GM23338 (cell line): ENCODE data around the gene RPS2. TPM values are rescaled to one million over a fixed set of nuclear protein-coding genes. Genes with fewer than 3 reads are reported as not detected.

Source experiments
- ATAC-seq: fragments of 200-7000 bp; cut with Tn5 transposase; 3 replicates; pipeline ENCODE4 v1.9.1; 2020
- DNase-seq: peaks from one replicate; pipeline ENCODE4 v3.0.0-alpha.2; 2015; ENCODE audit warnings: low spot score
- H2AFZ ChIP-seq: fragments of 200-600 bp; sonication (generic); 2 replicates; pipeline ENCODE4 v1.8.0; 2016; ENCODE audit warnings: antibody characterized with exemption, mild to moderate bottlenecking, moderate library complexity
- H3F3A ChIP-seq: fragments of 200-600 bp; sonication (generic); replicated peaks from 2 replicates; pipeline ENCODE4 v1.8.0; 2017; ENCODE audit warnings: antibody characterized with exemption, mixed run types, low read depth
- H3K27ac ChIP-seq: fragments of 200-600 bp; sonication (generic); 2 replicates; pipeline ENCODE4 v1.6.1; 2016; ENCODE audit warnings: low read depth
- H3K27me3 ChIP-seq: fragments of 200-600 bp; sonication (generic); 2 replicates; pipeline ENCODE4 v1.8.0; 2016; ENCODE audit warnings: mild to moderate bottlenecking, mixed run types, moderate library complexity; ENCODE audit not compliant: insufficient read depth
- H3K36me3 ChIP-seq: fragments of 200-600 bp; sonication (generic); 2 replicates; pipeline ENCODE4 v1.8.0; 2016; ENCODE audit warnings: mild to moderate bottlenecking; ENCODE audit not compliant: insufficient read depth
- H3K4me1 ChIP-seq: fragments of 200-600 bp; sonication (generic); 2 replicates; pipeline ENCODE4 v1.8.0; 2016; ENCODE audit warnings: mild to moderate bottlenecking, moderate library complexity; ENCODE audit not compliant: insufficient read depth
- H3K4me2 ChIP-seq: fragments of 200-600 bp; sonication (generic); 2 replicates; pipeline ENCODE4 v1.7.1; 2017; ENCODE audit warnings: mixed run types
- H3K4me3 ChIP-seq: fragments of 200-600 bp; sonication (generic); 2 replicates; pipeline ENCODE4 v1.6.1; 2016; ENCODE audit warnings: mixed run types
- H3K79me2 ChIP-seq: fragments of 200-600 bp; sonication (generic); replicated peaks from 2 replicates; pipeline ENCODE4 v1.8.0; 2017; ENCODE audit warnings: mild to moderate bottlenecking; ENCODE audit not compliant: insufficient read depth
- H3K9me2 ChIP-seq: fragments of 200-600 bp; sonication (generic); 2 replicates; pipeline ENCODE4 v1.8.0; 2017; ENCODE audit not compliant: insufficient read depth
- H4K20me1 ChIP-seq: fragments of 200-600 bp; sonication (generic); replicated peaks from 2 replicates; pipeline ENCODE4 v1.8.0; 2017; ENCODE audit warnings: mild to moderate bottlenecking; ENCODE audit not compliant: insufficient read depth
- H3K27ac Mint-ChIP-seq: 2 replicates; pipeline ENCODE4 v1.8.0; 2020; ENCODE audit warnings: inconsistent platforms, mild to moderate bottlenecking, moderate library complexity, mixed read lengths
- H3K27me3 Mint-ChIP-seq: 3 replicates; pipeline ENCODE4 v1.8.0; 2022; ENCODE audit warnings: low read depth, mild to moderate bottlenecking, moderate library complexity, mixed read lengths, inconsistent platforms; ENCODE audit not compliant: insufficient read depth, poor library complexity
- H3K36me3 Mint-ChIP-seq: 3 replicates; pipeline ENCODE4 v1.8.0; 2021; ENCODE audit warnings: low read depth, mild to moderate bottlenecking, inconsistent platforms, moderate library complexity, mixed read lengths
- H3K4me1 Mint-ChIP-seq: 3 replicates; pipeline ENCODE4 v1.8.0; 2020; ENCODE audit warnings: mild to moderate bottlenecking, inconsistent platforms, mixed read lengths
- H3K4me3 Mint-ChIP-seq: 3 replicates; pipeline ENCODE4 v1.8.0; 2021; ENCODE audit warnings: moderate library complexity, mild to moderate bottlenecking, inconsistent platforms, mixed read lengths
- H3K9me3 Mint-ChIP-seq: 3 replicates; pipeline ENCODE4 v1.8.0; 2020; ENCODE audit warnings: moderate library complexity, mild to moderate bottlenecking, inconsistent platforms, mixed read lengths
- CREB1 ChIP-seq: fragments of 250-450 bp; sonication (Bioruptor Pico); IDR thresholded peaks from 2 replicates; pipeline ENCODE4 v1.5.0; 2020; ENCODE audit warnings: low read depth, mild to moderate bottlenecking, moderate library complexity
- CTCF ChIP-seq, 2 experiments: fragments of 200-600 bp in 1 of 2; sonication (generic) in 1 of 2; conservative IDR thresholded peaks; 2 replicates each; pipeline versions ENCODE4 v1.5.1 to v1.6.1; 2016 to 2017; ENCODE audit warnings: antibody characterized with exemption in 2 of 2, low read depth in 2 of 2, mild to moderate bottlenecking in 2 of 2, moderate library complexity in 1 of 2
- ETS1 ChIP-seq: IDR thresholded peaks from 2 replicates; pipeline ENCODE4 v1.6.1; 2016; ENCODE audit warnings: antibody characterized with exemption
- EZH2 ChIP-seq: fragments of 200-600 bp; sonication (generic); IDR thresholded peaks from one replicate; pipeline ENCODE4 v1.8.0; 2017; ENCODE audit warnings: antibody characterized with exemption, mild to moderate bottlenecking, low read depth; ENCODE audit not compliant: unreplicated experiment
- EZH2phosphoT487 ChIP-seq: fragments of 200-600 bp; sonication (generic); IDR thresholded peaks from one replicate; pipeline ENCODE4 v1.8.1; 2018; ENCODE audit warnings: antibody characterized with exemption; ENCODE audit not compliant: unreplicated experiment
- JUNB ChIP-seq: IDR thresholded peaks from one replicate; pipeline ENCODE4 v1.6.1; 2016; ENCODE audit warnings: antibody characterized with exemption; ENCODE audit not compliant: unreplicated experiment
- STAT1 ChIP-seq: IDR thresholded peaks from one replicate; pipeline ENCODE4 v1.6.1; 2016; ENCODE audit warnings: antibody characterized with exemption; ENCODE audit not compliant: unreplicated experiment
- ZNF331 ChIP-seq: fragments of 250-450 bp; sonication (Bioruptor Pico); IDR thresholded peaks from 2 replicates; pipeline ENCODE4 v1.5.0; 2020; ENCODE audit warnings: low read depth, mild to moderate bottlenecking, moderate library complexity
- ZNF462 ChIP-seq: fragments of 250-450 bp; sonication (Bioruptor Pico); IDR thresholded peaks from 2 replicates; pipeline ENCODE4 v1.5.0; 2020; ENCODE audit warnings: mild to moderate bottlenecking, moderate library complexity
- polyA plus RNA-seq: library from polyadenylated mRNA; unstranded; fragments of >200 nt; fragmentation: Nextera tagmentation; extraction: Ambion mirVana; gene quantifications from 2 replicates; pipeline ENCODE4 v1.2.1, GENCODE V29; 2016
- total RNA-seq: library from RNA; depleted of rRNA; stranded (reverse); fragments of >200 nt; shearing (Covaris generic); gene quantifications from 2 replicates; pipeline ENCODE4 v1.2.3, GENCODE V29; 2014

Gene RPS2
- total and polyA plus RNA-seq, 2 experiments from 2014 or later = 3,786 to 3,992 TPM

GRCh38 chr16:1946495-1947368 lies 17.9 kb downstream of the RPS2 start (continued):
- TF ChIP-seq CTCF (conservative IDR thresholded peaks at IDR 0.05; ENCODE audit: low read depth in 2 of 2) = peak; percentile 18 to 46; a peak in 2 of 4 replicates

GRCh38 chr16:1945559-1946391 lies 18.9 kb downstream of the RPS2 start:
- no peaks in the 10 kb centered on the region; the same call in 2 of the 3 replicates for H3K36me3 Mint-ChIP-seq
- no peak overlapping the region for H3K27ac Mint-ChIP-seq
- H3K27me3 Mint-ChIP-seq = peaks cover 14% of the 10 kb centered on the region
- Histone ChIP-seq H3F3A (0 out of 2 replicates have a peak, but pooled peaks cover 8% of the 10 kb centered on the region), H3K4me3 (no peak overlapping the region), H3K4me2 (no peak overlapping the region), H3K79me2 (no peaks in the 10 kb centered on the region), H3K36me3 (no peaks in the 10 kb centered on the region), H2AFZ (no peak overlapping the region), H4K20me1 (no peaks in the 10 kb centered on the region; the same call in 1 of the 2 replicates), H3K4me1 (peaks cover 15% of the 10 kb centered on the region; the same call in 1 of the 2 replicates), H3K27me3 (no peaks in the 10 kb centered on the region), H3K9me2 (no peaks in the 10 kb centered on the region), H3K27ac (no peak overlapping the region)
- no peak overlapping the region for H3K4me3 Mint-ChIP-seq
- TF ChIP-seq EZH2phosphoT487 (no peak), ZNF462 (no peak), EZH2 (no peak), STAT1 (no peak), CREB1 (CRISPR knock-in tag) (no peak), ETS1 (no peak), JUNB (no peak), ZNF331 (CRISPR knock-in tag) (no peak)
- H3K9me3 Mint-ChIP-seq = no peaks in the 10 kb centered on the region
- ATAC-seq (no peak), DNase-seq (no peak)
- peaks cover 20% of the 10 kb centered on the region for H3K4me1 Mint-ChIP-seq
